SJCRH30 (cell line): ENCODE results near the gene ARHGAP29. TPM values are rescaled to one million over a fixed set of nuclear protein-coding genes. Genes with fewer than 3 reads are reported as not detected.

Experiments used
- DNase-seq, 2 experiments: peaks; one replicate each; pipeline ENCODE4 v3.0.0-alpha.2; 2015 to 2020
- H3K27ac ChIP-seq: fragments of 250-450 bp; sonication (Bioruptor Pico); 2 replicates; pipeline ENCODE4 v1.5.1; 2020; ENCODE audit warnings: mild to moderate bottlenecking, moderate library complexity
- H3K27me3 ChIP-seq: fragments of 250-450 bp; sonication (Bioruptor Pico); 2 replicates; pipeline ENCODE4 v1.5.1; 2020; ENCODE audit warnings: mild to moderate bottlenecking, moderate library complexity
- H3K36me3 ChIP-seq: fragments of 250-450 bp; sonication (Bioruptor Pico); 2 replicates; pipeline ENCODE4 v1.5.1; 2020; ENCODE audit warnings: mild to moderate bottlenecking, moderate library complexity
- H3K4me1 ChIP-seq: fragments of 250-450 bp; sonication (Bioruptor Pico); 2 replicates; pipeline ENCODE4 v1.5.1; 2020; ENCODE audit warnings: mild to moderate bottlenecking, moderate library complexity
- H3K4me3 ChIP-seq: fragments of 250-450 bp; sonication (Bioruptor Pico); 2 replicates; pipeline ENCODE4 v1.5.1; 2020; ENCODE audit warnings: mild to moderate bottlenecking, moderate library complexity
- H3K9me3 ChIP-seq: fragments of 250-450 bp; sonication (Bioruptor Pico); replicated peaks from 2 replicates; pipeline ENCODE4 v1.5.1; 2020; ENCODE audit warnings: mild to moderate bottlenecking, moderate library complexity
- total RNA-seq: library from RNA; depleted of rRNA; stranded (reverse); fragments of >200 nt; shearing (Covaris generic); gene quantifications from 2 replicates; pipeline ENCODE4 v1.2.3, GENCODE V29; 2014; rRNA removed

ARHGAP29 gene, protein sequence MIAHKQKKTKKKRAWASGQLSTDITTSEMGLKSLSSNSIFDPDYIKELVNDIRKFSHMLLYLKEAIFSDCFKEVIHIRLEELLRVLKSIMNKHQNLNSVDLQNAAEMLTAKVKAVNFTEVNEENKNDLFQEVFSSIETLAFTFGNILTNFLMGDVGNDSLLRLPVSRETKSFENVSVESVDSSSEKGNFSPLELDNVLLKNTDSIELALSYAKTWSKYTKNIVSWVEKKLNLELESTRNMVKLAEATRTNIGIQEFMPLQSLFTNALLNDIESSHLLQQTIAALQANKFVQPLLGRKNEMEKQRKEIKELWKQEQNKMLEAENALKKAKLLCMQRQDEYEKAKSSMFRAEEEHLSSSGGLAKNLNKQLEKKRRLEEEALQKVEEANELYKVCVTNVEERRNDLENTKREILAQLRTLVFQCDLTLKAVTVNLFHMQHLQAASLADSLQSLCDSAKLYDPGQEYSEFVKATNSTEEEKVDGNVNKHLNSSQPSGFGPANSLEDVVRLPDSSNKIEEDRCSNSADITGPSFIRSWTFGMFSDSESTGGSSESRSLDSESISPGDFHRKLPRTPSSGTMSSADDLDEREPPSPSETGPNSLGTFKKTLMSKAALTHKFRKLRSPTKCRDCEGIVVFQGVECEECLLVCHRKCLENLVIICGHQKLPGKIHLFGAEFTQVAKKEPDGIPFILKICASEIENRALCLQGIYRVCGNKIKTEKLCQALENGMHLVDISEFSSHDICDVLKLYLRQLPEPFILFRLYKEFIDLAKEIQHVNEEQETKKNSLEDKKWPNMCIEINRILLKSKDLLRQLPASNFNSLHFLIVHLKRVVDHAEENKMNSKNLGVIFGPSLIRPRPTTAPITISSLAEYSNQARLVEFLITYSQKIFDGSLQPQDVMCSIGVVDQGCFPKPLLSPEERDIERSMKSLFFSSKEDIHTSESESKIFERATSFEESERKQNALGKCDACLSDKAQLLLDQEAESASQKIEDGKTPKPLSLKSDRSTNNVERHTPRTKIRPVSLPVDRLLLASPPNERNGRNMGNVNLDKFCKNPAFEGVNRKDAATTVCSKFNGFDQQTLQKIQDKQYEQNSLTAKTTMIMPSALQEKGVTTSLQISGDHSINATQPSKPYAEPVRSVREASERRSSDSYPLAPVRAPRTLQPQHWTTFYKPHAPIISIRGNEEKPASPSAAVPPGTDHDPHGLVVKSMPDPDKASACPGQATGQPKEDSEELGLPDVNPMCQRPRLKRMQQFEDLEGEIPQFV
- total RNA-seq: 15.5 and 18.4 TPM in 2 replicates

DNA sequence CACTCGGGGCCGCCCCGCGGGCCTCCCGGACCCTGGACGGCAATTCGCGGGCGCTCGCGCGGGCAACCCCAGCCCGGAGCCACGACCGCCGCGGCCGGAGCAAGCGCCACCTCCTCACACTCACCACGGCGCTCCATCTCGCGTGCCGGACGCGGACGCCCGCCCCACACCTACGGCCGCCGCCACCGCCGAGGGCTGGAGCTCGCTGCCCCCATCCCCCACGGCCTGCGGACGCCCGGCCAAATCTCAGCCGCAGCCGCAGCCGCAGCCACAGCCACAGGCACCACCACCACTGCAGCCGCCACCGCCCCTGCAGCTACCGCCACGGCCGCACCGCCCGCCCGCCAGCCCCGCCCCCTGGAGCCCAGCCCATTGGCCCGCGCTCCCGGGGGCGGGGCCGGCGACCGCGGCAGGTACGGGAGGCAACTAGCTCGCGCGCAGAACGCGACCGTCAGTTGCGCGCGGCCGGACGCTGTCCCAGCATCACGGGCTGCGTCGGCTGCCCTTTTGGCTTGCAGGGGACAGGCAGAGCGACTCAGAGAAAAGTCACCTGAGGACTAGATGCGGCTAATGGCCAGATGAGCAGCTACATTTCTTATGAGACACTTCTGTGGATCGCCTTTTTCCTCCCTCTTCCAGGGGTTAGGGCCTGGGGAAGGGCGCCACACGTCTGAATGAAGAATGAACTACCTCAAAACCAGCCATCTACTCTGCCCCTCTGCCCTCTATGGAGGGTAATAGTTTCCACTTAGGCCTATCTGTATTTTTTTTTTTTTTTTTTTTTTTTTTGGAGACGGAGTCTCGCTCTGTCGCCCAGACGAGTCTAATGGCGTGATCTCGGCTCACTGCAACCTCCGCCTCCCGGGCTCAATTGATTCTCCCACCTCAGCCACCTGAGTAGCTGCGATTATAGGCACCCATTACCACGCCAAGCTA is at the start of gene ARHGAP29:
ARHGAP29 (minus strand) TSS at position 294 of the 936 bp plus-strand sequence. CDS start 5,973 bp downstream, outside the sequence.
- Histone ChIP-seq H3K4me1 (peaks cover 8% of the 10 kb centered on the region; the same call in 1 of the 2 replicates), H3K36me3 (no peaks in the 10 kb centered on the region), H3K4me3 (peak within 1 kb of the TSS; percentile 80), H3K27ac (peak within 1 kb of the TSS; percentile 72), H3K9me3 (no peaks in the 10 kb centered on the region), H3K27me3 (no peaks in the 10 kb centered on the region)
- DNase-seq: peak; percentile 82 to 86

DNA sequence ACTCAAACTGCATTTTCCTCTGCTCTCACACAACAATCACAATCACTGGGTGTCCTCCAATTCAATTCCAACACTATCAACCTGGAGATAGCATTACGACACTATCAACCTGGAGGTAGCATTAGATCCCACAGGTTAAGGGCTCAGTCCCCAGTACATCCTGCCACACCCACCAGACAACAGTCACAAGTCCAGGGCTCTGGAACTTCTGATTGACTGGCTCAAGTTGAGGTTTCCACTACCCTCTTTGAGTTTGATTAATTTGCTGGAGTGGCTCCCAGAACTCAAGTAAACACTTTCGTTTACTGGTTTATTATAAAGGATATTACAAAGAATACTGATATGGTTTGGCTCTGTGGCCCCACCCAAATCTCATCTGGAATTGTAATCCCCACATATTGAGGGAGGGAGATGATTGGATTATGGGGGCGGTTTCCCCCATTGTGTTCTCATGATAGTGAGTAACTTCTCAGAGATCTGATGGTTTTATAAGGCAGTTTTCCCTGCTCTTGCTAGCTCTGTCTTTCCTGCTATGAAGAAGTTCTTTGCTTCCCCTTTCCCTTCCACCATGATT is 49.6 kb upstream of the ARHGAP29 start:
- no peak for DNase-seq
- Histone ChIP-seq H3K4me3 (no peak overlapping the region), H3K9me3 (no peaks in the 10 kb centered on the region; the same call in 1 of the 2 replicates)

DNA sequence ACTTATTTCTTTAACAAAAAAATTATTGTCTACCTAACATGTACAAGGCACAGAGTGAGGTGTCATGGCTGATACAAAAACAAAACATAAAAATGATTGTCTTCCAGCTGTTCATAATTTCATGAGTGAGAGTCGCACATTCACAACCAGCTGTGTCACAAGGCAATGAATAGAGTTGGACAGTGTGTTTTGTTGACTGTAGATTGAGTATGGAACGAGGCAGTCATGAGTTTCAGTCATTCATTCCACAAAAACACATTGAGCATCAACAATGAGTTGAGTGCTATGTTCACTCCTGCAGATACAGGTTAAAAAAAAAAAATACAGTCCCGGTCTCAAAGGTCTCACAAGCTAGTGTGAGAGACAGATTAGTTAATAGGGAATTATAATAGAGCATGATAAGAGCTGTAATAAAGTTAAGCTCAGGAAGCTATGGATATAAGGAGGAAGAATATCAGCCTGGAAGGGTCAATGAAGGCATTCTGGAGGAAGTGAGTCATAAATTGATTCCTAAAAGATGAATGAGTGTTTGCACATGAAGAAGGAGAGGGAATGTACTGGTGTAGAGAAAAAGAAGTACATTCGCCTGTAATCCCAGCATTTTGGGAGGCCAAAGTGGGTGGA is 47.8 kb upstream of the ARHGAP29 start:
- Histone ChIP-seq H3K27me3 (no peaks in the 10 kb centered on the region), H3K36me3 (no peaks in the 10 kb centered on the region), H3K27ac (no peak overlapping the region), H3K4me1 (no peaks in the 10 kb centered on the region), H3K4me3 (no peak overlapping the region), H3K9me3 (no peaks in the 10 kb centered on the region; the same call in 1 of the 2 replicates)
- no peak for DNase-seq

More for the DNA sequence above, 49.6 kb upstream of the ARHGAP29 start:
- Histone ChIP-seq H3K4me1 (no peaks in the 10 kb centered on the region), H3K27ac (no peak overlapping the region), H3K27me3 (no peaks in the 10 kb centered on the region), H3K36me3 (no peaks in the 10 kb centered on the region)

DNA sequence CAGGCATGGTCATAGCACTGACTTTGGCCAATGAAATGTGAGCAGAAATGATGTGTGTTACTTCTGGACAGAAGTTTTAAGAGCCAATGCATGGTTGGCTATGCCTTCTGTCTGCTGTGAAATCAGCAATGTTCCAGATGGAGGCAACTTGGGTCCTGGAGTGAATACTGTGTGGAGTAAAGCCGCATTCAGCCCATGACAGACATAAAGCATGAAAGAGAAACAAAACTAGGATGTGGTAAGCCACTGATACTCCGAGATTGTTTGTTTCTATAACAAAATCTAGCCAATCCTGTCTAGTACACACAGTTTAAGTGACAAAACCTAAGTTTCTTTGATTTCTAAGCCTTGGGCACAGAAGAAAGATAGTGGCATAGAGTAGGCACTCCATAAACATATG is 47.1 kb upstream of the ARHGAP29 start:
- H3K4me1 ChIP-seq: no peaks in the 10 kb centered on the region
- H3K9me3 ChIP-seq: no peaks in the 10 kb centered on the region; the same call in 1 of the 2 replicates
- H3K27me3 ChIP-seq: no peaks in the 10 kb centered on the region
- H3K27ac ChIP-seq: no peak overlapping the region
- H3K36me3 ChIP-seq: no peaks in the 10 kb centered on the region
- H3K4me3 ChIP-seq: no peak overlapping the region
- DNase-seq: no peak

DNA sequence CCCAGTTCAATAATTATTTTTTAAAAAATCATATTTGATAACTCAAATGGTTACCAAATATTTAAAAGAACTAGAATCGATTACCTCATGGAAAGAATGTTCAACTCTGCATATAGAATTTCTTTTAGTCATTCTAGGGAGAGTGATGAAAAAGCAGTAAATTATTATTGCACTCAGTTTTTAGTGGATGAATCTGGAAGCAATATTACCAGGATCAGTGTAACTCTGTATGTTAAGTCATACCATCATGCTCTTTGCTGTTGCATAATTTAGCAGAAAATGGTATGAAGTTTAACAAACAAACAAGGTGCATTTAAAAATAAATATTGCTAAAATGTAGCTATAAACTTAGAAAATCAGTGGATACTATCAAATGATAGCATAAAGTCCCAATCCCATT is 46.1 kb upstream of the ARHGAP29 start:
- no peaks in the 10 kb centered on the region for H3K4me1 ChIP-seq
- no peaks in the 10 kb centered on the region for H3K36me3 ChIP-seq
- H3K27ac ChIP-seq: no peak overlapping the region
- no peaks in the 10 kb centered on the region for H3K27me3 ChIP-seq
- no peak overlapping the region for H3K4me3 ChIP-seq
- no peaks in the 10 kb centered on the region; the same call in 1 of the 2 replicates for H3K9me3 ChIP-seq
- no peak for DNase-seq

DNA sequence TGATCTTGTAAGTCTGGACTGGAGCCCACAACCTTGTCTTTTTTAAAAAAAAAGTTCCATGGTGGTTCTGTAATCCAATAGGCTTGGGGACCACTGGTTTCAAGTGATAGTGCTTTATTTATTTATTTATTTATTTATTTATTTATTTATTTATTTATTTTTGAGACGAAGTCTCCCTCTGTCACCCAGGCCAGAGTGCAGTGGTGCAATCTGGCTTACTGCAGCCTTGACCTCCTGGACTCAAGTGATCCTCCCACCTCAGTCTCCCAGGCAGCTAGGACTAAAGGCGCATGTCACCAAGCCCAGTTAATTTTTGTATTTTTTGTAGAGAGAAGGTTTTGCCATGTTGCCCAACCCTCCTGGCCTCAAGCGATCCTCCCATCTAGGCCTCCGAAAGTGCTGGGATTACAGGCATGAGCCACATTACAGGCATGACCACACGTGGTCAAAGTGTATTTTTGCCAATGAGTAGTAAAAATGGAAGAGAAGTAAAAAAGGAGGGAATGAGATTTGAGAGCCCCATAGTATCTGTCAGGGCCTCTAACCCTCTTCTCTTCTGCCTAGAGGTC is 44.8 kb upstream of the ARHGAP29 start:
- no peaks in the 10 kb centered on the region for H3K27me3 ChIP-seq
- H3K36me3 ChIP-seq: no peaks in the 10 kb centered on the region
- no peak for DNase-seq
- no peak overlapping the region for H3K4me3 ChIP-seq
- H3K4me1 ChIP-seq: no peaks in the 10 kb centered on the region
- H3K9me3 ChIP-seq: no peaks in the 10 kb centered on the region; the same call in 1 of the 2 replicates
- no peak overlapping the region for H3K27ac ChIP-seq

DNA sequence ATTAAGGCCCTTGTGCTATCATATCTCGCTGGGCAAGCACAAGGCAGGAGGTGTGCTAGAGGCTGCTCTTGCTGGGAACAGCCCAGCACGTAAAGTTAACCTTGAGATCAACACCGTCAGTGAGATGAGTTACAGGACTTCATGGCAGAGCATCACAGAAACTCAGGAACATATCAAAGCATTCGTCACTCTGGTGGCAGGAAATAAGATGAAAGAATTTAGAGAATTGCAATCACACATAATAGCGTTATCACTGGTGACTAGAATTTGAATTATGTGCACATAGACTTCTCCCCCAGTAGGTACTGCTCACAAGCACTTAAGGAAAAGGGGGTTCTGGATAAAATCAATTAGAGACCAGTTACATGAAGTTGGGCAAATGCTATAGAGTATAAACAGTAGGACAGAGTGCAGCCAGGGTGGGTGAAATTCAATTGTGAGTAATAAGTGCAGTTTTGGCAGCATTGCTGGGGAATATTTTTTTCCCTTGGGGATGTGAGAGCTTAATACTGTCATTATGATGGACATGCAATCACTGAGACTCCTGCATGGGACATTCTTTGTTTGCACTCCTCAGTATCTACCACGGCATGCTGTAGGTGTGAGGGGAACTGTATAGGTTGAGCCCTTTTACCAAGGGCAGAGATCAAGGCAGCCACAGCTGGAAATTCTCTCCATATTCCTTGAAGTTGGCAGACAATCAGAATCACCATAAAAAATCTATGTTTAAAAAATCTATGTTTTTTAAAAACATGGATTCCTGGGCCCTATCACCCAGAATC is 44.2 kb upstream of the ARHGAP29 start:
- Histone ChIP-seq H3K4me1 (no peaks in the 10 kb centered on the region), H3K36me3 (no peaks in the 10 kb centered on the region), H3K27me3 (no peaks in the 10 kb centered on the region), H3K4me3 (no peak overlapping the region), H3K27ac (no peak overlapping the region), H3K9me3 (no peaks in the 10 kb centered on the region; the same call in 1 of the 2 replicates)
- DNase-seq: no peak

DNA sequence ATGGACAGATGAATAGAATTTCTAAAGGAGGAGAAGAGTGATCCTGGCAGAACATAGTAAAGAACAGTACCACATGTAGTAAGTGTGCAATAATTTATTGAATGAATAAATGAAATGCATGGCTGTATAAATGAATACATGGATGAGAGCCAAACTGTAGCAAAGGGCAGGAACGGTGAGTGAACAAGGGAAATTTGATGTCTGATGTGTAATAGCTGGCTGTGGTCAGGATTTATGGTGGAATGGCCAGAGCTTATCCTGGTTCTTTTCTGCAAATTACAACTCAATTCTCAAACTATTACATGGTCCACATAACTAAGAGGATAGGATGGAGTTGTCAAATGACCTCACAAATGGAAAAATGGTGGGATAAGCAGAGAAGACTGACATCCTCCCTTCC is 43.2 kb upstream of the ARHGAP29 start:
- Histone ChIP-seq H3K9me3 (no peaks in the 10 kb centered on the region; the same call in 1 of the 2 replicates), H3K27ac (no peak overlapping the region), H3K27me3 (no peaks in the 10 kb centered on the region), H3K36me3 (no peaks in the 10 kb centered on the region), H3K4me1 (no peaks in the 10 kb centered on the region), H3K4me3 (no peak overlapping the region)
- no peak for DNase-seq

DNA sequence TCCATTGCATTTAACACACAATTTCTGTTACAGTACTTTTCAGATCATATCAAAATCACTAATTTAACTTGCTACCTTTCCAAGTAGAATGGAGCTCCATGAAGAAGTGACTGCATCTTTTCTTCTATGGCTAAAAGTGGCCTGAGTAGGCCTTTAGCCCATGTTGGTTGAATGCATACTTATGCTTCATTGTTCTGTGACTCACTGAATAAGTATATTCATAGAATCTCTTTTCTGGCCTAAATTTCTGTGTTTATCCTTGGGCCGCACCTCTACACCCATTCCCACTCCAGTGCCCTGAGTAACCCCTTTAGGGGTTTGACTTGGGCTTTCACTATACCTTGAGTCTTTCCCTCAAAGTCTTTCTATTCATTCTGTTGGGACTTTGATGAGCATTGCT is 42.1 kb upstream of the ARHGAP29 start:
- Histone ChIP-seq H3K27ac (no peak overlapping the region), H3K4me3 (no peak overlapping the region), H3K36me3 (no peaks in the 10 kb centered on the region), H3K4me1 (no peaks in the 10 kb centered on the region), H3K27me3 (no peaks in the 10 kb centered on the region), H3K9me3 (no peaks in the 10 kb centered on the region)
- no peak for DNase-seq

DNA sequence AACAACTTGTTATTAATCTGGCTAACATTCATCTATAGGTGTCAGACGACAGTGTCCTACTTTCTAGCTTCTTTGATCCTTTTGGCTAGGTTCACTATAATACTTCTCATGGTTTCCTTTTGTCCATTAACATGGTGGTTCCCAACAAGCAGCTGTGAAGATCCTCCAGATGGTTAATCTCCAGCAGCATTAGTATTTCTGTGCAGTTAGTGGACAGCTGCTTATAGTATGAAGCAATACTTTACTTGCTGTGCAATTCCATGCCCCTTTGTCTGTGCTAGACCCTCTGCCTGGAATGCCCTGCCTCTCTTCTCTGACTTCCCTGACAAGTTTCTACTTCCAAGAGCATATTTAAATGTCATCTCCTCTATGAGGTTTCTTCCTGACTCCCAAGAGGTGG is 41.7 kb upstream of the ARHGAP29 start:
- H3K27me3 ChIP-seq: no peaks in the 10 kb centered on the region
- H3K36me3 ChIP-seq: no peaks in the 10 kb centered on the region
- H3K27ac ChIP-seq: no peak overlapping the region
- H3K4me3 ChIP-seq: no peak overlapping the region
- H3K4me1 ChIP-seq: no peaks in the 10 kb centered on the region
- H3K9me3 ChIP-seq: no peaks in the 10 kb centered on the region
- no peak for DNase-seq

DNA sequence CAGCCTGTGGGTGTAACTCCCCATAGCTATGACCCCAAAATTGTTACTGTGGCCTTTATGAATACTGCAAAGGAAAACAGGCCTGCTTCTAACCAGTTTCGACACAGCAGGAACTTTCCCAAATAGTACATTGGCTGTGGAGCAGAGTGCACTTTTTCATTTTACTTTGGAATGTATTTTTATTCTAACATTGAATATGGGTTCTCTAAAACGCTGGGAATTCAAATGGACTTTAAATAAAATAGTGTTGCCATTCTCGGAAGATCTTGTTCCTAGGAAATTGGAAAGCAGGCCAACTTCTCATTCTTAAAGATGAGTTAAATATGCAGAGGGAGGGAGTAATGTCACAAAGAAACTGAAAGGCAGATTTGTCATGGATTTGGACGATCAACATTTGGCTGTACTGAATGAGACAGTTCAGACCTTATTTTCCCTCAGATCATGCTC is 39.6 kb upstream of the ARHGAP29 start:
- Histone ChIP-seq H3K36me3 (no peaks in the 10 kb centered on the region), H3K4me3 (no peak overlapping the region), H3K27ac (no peak overlapping the region), H3K9me3 (no peaks in the 10 kb centered on the region), H3K4me1 (no peaks in the 10 kb centered on the region), H3K27me3 (no peaks in the 10 kb centered on the region)
- DNase-seq: no peak

DNA sequence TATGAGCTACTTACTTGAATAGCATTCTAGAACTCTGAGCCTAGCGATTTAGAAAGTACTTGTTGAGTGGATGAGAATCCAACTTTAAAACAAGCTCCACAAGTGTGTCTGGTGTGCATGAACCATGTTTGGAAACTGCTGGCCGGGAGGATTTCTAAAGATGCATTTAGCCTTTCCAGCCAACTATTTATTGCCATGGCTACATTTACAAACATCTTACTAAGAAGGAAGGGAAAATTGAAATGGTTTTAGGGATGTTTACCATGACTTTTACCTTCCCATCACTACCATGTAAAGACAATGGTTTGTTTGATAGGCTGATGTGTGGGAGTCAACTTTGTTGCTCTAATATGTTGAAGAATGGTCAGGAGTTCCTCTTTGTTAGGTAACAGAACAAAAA is 37.7 kb upstream of the ARHGAP29 start:
- DNase-seq: no peak
- Histone ChIP-seq H3K27ac (no peak overlapping the region), H3K4me1 (no peaks in the 10 kb centered on the region), H3K4me3 (no peak overlapping the region), H3K9me3 (no peaks in the 10 kb centered on the region), H3K27me3 (no peaks in the 10 kb centered on the region), H3K36me3 (no peaks in the 10 kb centered on the region)
